Measurements from ENCODE around the gene ELK1.
"Not testable (repeated sequence)": the region's sequence is repeated elsewhere in the genome, so short reads cannot be mapped to it uniquely, and the experiment has no call there.

ELK1 gene, protein sequence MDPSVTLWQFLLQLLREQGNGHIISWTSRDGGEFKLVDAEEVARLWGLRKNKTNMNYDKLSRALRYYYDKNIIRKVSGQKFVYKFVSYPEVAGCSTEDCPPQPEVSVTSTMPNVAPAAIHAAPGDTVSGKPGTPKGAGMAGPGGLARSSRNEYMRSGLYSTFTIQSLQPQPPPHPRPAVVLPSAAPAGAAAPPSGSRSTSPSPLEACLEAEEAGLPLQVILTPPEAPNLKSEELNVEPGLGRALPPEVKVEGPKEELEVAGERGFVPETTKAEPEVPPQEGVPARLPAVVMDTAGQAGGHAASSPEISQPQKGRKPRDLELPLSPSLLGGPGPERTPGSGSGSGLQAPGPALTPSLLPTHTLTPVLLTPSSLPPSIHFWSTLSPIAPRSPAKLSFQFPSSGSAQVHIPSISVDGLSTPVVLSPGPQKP

DNA sequence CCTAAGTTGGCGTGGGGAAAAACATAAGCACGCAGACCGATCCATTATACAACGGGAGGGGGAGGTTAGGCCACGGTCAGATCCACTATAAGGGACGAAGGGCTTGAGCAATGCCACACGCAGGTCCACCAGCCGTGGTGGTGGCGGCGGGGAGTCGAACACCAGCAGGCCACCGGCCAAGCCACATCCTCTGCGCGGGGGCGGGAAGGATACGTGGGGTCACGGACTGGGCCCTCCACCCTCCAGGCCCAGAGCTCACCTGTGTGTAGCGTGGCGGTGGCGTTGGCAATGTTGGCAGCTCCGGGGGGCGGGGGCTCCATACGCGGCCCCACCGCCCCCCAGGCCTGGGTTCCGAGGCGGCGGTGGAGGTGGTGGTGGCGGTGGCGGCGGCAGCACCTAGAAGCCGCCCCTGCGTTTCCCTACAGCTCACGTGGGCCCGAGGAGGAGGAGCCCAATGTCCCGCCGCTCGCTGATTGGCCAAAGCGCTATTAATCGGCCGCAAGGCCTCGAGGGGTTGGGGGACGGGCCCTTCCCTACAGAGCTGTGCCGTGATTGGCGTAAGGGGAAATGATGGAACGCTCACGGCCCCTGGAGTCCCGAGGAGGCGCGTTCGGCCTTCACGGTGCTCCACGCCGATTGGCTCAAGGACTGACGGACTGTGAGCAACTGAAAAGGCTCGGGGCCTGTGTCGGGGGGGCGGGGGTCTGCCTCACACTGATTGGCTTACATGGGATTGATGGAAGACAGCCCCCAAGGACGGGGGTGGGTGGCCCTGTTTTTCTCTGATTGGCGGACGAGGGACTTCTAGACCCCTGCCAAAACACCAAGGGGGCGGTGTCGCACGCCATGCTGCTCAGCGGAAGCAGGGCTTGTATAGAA lies at the start of gene ELK1:
Gene ELK1, minus strand, starts transcription at position 400 of the 879 bp plus-strand sequence. CDS start 9,122 bp downstream, outside the sequence.
- DNase-seq, result peak; percentile 86

DNA sequence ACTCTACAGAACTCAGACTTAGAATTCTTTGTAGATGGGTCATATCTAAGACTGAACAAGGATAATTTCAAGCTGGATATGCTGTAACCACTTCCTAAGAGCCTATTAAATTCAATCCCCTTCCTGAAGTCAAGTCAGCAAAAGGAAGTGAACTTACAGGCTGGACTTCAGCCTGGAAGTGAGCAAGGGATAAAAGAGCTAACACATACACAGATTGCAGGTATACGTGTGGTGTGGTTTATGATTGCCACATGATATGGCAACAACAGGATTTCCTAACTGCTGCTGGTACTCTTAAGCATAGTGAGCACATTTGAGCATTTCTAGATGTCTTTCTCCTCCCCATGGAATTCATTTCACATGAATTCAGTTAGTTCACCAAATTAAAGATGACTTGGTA lies 46.8 kb upstream of the ELK1 start:
- no peak for DNase-seq

DNA sequence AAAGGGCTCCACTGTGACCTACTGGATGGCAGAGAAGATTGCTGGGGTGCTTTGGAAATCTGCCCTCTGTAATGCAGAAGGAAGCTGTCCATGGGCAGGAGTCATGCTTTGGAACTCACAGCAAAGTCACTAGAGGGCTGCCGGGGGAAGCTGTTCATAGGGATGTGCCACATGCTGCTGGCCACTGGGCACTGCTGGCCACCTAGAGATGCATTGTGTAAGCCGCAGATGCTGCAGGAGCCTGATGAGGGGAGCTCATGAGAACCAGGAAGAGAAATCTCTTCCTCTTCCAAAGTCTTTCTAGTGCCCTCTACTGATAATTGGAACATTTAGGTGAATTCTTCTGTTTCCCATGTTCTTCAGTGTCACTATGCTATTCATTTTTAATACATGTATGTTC lies 39.8 kb upstream of the ELK1 start:
- no peak for DNase-seq

DNA sequence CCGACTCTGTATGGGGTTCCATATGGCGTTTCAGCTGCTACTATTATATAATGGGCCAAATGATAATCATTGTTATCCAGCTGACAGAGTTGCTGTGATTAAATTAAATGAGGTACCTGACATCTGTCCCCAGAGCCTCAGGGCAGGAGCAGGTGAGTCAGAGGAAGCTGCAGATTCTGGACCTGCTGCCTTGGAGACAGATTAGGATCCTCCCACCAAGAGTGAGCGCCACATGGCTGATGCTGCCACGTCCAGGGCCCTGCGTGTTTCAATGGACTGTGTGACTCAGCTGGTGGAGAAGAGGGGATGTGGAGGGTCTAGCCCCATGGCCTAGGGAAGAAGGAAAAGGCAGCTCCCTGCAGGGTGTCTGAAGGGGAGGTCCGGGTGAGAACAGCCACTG lies 36.9 kb upstream of the ELK1 start:
- DNase-seq, result no peak

DNA sequence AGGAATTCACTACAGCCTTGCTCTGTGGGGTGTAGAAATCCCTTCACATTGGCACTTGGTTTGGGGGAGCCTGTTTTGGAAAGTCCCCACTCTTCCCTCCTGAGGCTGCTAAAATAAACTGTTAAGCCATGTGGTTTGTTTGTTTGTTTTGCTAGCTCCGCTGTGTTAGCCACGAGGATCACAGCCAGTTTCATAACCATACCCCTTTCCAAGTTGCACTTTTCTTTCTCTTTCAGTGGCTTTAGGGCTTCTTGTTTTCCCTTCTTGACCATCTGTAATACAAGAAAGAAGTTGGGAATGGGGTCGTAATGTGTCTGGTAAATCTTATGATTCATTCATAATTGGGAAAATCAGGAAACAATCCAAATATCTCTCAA lies 33.5 kb upstream of the ELK1 start:
- DNase-seq, result no peak

DNA sequence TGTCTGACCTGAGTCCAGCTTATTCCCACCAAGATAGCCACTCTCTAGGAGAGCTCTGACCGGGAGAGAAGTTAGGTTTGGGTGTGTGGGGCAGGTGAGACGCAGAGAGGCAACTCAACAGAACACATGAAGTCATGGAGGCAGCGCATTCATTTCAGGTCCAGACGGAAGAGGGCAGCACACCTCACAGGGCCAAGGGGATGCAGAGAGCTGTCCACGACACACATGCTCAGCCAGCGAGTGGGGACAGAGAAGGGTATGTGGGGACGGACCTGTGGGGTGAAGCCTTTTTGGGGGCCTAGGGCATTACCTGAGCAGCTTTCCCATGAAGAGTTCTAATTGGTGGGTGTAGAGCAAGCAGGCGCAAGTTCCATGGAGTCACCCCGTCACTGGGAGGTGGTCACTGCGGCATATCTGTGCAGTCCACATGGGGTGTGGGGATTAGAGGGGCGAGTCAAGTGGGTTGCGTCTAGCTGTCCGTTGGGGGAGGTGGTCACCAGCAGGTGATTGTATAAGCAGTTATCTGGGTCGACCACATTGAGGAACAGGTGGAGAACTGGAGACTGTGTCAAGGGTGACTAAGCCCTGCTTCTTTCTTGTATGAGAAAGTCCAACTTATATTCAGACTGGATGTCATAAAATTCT lies 32.9 kb upstream of the ELK1 start:
- DNase-seq, result no peak

DNA sequence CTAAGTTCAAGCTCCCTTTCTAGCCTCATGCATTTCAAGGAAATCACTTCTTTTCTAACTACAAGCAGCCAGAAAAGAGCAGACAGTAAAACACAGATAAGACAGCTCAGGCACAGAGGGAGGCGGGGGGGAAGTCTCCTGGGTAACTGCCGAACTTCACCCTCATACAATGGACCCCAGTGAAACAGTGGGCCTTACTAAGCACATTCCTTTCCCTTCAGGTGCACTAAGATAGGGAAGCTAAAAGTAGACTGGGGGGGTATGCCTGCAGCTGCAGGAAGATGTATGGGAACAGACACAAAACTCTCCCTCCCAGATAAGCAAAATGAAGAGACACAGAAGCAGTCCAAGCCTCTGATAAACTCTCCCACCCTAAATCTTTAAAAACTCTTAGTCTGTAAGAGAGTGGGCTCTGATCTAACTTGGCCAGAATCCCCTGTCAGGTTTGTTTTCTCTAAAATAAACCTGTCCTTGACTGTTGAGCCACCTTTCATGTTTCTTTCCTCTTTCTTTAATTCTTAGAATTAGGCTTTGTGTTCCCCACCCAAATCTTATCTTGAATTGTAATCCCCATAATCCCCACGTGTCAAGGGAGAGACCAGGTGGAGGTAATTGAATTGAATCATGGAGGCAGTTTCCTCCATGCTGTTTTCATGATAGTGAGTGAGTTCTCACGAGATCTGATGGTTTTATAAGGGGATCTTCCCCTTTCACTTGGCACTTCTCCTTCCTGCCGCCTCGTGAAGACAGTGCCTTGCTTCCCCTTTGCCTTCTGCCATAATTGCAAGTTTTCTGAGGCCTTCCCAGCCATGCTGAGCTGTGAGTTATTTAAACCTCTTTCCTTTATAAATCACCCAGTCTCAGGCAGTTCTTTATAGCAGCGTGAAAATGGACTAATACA lies 25.8 kb upstream of the ELK1 start:
- DNase-seq, result not testable (repeated sequence)

DNA sequence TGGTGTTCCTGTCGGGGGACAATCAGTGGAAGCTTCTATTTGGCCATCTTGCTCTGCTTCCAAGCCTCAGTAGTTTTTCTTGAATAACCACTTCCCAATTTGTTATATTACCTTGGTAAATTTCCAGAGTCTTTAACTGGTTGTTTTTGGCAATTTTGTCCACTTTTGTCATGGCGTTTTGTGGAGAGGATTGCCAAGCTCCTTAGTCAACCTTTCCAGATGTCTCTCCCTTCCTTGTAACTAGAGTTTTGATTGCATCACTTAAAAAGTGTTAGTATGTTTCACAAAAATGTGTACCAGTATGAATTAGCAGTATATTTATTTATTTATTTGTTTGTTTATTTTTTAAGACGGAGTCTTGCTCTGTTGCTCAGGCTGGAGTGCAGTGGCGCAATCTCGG lies 24.4 kb upstream of the ELK1 start:
- DNase-seq, result no peak

DNA sequence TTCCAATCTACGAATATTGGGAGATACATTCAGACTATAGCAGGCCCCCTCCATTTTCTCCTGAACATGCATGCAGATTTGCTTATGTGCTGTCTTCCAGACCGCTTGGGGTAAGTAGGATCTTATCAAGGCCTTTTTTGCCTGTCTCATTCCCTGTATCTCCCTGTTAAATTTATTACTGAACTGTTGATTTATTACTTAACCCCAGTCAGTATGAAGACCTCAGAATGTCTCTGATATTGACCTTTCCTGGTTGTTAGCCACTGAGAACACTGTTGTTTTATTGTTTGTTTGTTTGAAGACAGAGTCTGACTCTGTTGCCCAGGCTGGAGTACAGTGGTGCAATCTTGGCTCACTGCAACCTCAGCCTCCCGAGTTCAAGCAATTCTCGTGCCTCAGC lies 15.4 kb upstream of the ELK1 start:
- DNase-seq, result not testable (repeated sequence)

DNA sequence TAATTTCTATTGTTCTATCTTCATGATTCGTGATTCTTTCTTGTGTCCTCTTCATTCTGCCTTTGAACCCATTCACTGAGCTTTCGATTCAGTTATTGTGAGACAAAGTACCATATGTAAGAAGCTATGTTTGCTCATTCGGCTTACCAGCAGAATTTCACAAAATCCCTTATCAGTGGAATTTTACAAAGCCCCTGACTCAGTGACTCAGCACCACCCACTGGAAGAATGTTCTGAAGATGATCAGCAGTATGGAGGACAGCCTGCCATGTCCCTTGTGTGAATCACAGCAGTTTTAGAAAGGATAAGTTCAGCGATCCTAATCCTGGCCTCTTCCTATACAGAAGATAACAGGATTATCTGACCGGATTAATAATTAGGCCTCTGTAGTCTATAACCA lies 14.4 kb upstream of the ELK1 start:
- DNase-seq, result no peak

DNA sequence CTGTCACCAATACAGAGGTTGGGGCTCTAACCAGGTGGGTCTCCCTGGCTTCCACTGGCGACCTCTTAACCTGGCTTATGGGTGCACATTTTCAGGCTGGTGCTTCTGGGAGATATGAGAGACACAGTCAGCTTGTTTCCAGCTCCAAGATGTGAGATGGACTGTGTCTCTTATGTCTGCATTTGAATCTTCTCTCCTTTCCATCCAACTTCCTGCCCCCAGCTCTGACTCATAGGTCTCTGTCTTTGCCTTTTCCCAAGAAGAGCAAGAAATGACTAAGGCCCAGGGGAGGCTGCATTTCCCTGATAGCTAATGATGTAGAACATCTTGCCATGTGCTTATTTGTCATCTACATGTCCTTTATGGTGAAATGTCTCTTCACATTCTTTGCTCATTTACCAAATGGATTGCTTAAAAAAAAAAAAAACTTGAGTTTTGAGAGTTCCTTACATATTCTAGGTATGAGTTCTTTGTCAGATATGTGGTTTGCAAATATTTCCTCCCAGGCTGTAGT lies 11.8 kb upstream of the ELK1 start:
- DNase-seq, result no peak

DNA sequence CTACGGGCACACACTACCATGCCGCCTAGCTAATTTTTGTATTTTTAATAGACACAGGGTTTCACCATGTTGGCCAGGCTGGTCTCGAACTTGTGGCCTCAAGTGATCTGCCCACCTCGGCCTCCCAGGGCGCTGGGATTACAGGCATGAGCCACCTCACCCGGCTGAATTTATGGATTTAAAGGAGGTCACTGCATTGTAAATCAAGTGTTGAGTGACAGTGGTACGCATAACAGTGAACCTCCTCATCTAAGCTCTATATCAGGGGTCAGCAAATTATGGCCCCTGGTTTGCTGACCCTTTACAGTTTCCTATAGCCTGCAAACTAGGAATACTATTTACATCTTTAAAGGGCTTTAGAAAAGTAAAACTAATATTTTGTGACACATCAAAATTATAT lies 11.2 kb upstream of the ELK1 start:
- DNase-seq, result no peak

DNA sequence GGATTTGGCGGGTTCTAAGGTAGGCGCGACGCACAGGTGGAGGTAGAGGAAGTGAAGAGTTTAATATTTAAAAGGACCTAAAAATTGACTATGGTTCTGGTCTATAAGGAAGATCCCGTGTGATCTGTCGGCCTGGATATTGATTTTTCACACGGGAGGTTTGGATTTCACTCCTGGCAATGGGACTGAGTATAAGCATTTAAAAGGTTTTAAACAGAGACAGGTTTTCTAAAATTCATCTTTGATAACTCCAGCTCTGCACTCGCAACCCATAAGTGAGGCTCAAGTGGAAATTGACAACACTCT lies 9.0 kb upstream of the ELK1 start:
- DNase-seq, result no peak

DNA sequence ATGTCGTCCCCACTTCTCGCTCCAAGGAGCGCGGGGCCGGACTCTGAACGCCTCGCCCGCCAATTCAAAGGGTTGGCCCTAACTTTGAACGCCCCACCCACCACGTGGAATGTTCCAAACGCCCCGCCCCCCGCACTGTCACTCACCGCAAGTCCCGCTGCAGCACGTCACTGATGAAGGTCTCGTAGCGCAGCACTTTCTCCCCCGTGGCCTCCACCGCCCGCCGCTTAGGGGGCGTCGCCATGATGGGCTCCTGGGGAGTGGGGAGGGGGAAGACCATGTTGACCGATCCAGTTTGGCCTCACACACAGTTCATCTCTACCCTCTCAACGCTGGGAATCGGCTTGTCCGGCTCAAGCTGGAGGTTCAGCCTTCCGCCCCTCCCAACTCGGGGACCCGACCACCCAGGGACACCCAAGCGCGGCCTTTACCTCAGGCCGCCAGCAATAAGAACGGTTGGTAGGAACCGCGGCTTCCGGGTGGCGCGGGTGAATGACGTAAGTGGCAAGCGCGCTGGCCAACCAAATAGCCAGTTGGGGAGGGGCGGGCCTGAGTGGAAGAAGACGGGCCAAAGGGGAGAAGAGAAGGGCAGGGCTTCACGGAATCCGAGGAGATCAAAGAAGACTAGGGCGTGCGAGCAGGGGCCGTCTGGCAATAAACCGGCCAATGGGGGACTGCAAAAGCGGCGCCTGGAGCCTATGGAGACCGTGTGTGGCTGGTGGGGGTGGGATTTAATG lies 8.5 kb upstream of the ELK1 start, which contains the start of gene UXT:
Gene UXT, minus strand, starts transcription at position 497 of the 737 bp plus-strand sequence. Its CDS starts 253 bp downstream, at position 244.
- DNase-seq, result peak; percentile 82

DNA sequence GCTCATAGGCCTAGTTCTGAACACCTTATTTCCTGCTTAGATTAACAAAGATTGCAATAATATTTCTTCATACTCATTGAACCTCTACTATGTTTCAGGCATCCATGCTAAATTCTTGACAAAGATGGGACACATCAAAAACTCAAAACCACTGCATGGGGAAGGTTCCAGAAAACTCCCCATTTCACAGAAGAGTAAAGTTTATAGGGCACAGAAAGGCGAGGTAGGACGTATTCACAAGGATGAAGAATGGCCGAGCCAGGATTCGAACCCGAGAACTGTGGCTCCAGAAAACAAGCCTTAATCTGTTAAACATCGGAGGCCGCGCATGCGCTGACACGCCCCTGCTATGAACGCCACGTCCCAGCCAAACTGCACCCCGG lies 7.9 kb upstream of the ELK1 start:
- no peak for DNase-seq

DNA sequence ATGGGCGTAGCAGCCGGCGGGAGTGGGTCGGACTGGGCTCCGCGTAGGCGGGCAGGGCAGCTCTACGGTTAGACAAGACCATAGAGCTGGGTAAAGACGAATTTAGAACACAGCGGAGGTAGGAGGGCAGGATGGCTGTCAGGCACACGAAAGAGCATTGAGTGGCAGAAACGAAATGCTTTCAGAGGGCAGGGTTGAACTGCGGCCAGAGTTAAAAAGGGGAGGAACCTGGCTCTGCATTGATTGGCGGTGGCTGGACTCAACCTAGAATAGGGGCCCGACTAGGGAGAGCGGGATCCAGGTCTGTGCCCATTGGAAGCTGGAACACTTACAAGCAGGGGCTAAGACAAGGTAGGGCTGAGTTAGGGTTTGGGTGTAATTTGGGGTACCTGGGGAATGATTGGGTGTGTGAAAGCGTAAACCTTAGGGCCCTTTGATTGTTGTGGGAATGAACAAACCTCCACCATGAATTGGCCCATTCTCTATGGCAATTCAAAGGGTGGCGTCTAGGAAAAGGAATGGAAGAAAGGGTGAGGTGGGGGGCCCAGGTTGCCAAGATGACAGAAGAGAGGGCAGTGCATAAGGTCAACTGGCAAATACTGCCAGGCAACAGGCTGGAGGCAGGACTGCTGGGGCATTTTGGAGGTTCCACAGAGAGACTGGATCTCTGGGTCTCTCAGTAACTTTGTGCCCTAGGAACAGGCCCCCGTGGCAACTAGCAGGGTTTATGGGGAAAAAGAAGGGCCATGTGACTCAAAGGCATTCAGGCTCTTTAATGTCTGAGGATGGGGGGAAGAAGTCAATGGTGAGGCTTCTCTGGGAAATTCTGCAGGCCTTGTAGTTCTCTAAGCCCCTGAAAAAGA lies 911 bp upstream of the ELK1 start:
- no peak for DNase-seq

DNA sequence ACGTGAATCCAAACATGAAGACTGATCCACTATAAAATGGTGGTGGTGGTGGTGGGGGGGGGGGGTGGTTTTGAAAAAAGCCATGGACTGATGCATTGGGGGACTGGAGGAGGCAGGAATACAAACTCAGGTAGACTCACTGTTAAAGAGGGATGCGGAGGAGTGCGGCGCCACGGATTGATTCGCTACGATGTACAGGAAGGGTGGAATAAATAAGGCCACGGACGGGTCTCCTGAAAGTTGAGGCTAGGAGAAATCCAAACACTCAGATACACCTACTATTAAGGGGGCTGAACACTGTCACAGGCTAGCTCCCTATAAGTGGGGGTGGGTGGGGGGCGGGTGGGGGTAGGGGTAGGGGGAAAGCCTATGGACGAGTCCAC lies 591 bp downstream of the ELK1 start:
- no peak for DNase-seq

DNA sequence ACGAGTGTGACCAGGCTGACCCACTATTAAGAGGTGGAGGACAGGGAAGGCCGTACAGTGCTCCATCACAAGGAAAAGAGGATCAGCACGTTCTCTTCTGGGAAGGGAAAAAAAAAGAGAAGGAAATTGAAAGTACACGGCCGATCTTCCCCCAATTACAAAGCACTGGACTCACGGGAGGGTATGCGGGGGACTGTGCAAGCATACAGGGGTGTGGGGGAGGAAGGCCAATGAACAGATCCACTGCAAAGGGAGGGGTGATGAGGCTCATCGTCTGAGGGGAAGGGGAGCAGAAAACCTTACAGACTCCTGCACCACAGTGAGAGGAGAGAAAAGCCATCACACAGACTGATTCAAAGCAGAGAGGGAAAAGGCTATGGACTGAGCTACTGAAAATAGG lies 1.1 kb downstream of the ELK1 start:
- no peak for DNase-seq

DNA sequence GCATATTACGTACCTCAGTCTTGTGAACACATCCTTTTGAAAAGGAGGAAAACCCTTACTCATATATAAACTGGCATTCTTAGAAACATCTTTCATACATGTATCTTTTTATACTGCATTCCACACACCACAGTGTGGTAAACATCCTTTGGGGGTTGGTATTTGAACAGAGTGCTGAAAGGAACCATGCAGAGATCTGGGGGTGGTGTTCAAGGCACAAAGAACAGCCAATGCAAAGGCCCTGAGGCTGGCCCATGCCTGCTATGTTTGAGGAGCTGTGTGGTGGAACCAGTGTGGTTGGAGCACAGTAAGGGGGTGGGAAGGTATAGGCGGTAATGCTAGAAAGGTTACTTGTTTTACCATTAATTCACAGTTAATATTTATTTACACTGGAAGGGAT lies 2.0 kb downstream of the ELK1 start:
- DNase-seq, result no peak

DNA sequence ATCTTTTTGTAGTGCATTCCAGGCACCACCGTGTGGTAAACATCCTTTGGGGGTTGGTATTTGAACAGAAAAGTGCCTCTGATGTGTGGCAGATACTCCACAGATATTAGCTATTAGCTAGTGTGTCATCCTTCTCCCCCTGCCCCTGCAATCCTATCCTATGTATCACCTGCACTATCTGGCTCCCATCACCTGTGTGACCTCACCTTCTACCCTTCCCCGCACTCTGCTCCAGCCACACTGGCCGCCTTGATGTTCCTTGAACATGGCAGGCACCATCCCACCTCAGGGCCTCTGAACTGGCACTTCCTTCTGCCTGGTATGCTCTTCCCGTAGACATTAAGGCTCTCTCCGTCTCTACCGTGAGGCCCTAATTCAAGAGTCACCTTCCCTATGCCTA lies 3.7 kb downstream of the ELK1 start:
- DNase-seq, result no peak

DNA sequence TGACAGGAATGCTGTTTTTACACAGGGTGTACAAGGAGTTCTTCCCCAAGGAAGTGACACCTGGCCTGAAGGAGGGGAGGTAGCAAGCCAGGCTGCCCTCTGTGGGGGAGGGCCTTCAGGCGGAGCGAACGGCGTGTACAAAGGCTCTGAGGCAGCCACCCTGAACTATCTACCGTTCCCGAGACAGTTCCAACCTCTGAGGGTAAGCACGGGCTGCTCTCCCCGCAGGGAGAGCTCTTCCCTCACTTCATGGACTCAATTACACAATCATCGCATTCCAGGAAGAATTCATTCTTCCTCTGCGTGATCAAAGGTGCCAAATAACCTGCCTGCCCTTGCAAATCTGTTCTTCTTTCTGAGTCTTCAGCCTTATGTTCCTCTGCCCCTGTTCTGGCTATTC lies 4.8 kb downstream of the ELK1 start:
- DNase-seq, result no peak

Measured in SHP77 treated with DMSO at 0.1 percent for 48 hours (cell line).